GM12865 (cell line): ENCODE data around the gene FBXO36.

Experiments
- DNase-seq: peaks from one replicate; pipeline ENCODE4 v3.0.0; 2010; ENCODE audit warnings: low read depth
- H3K4me3 ChIP-seq: 2 replicates; pipeline ENCODE4 v1.5.1; 2011; ENCODE audit warnings: mild to moderate bottlenecking, low read depth, low read length, control low read depth
- CTCF ChIP-seq: IDR thresholded peaks from 2 replicates; pipeline ENCODE4 v1.5.1; 2011; ENCODE audit warnings: low read length, control low read depth, low read depth, inconsistent platforms; ENCODE audit not compliant: insufficient read depth; ENCODE audit errors: missing control alignments

Gene FBXO36

GRCh38 chr2:230016844-230017243, 94.5 kb downstream of the FBXO36 start:
- no peak for DNase-seq
- no peak for TF ChIP-seq CTCF
- H3K4me3 ChIP-seq: no peak overlapping the region

- no peak overlapping the region for H3K4me3 ChIP-seq
- no peak for DNase-seq
- no peak for TF ChIP-seq CTCF
Observed at GRCh38 chr2:230018153-230018552, 95.8 kb downstream of the FBXO36 start.

GRCh38 chr2:230019742-230020141, 97.4 kb downstream of the FBXO36 start:
- H3K4me3 ChIP-seq: no peak overlapping the region
- no peak for TF ChIP-seq CTCF
- DNase-seq: no peak

- H3K4me3 ChIP-seq: no peak overlapping the region
- TF ChIP-seq CTCF: no peak
- DNase-seq: no peak
Observed at GRCh38 chr2:230023313-230023712, 101.0 kb downstream of the FBXO36 start.

- TF ChIP-seq CTCF: no peak
- no peak overlapping the region for H3K4me3 ChIP-seq
- DNase-seq: no peak
Observed at GRCh38 chr2:230042195-230042594, 119.9 kb downstream of the FBXO36 start.

GRCh38 chr2:230043025-230043424, 120.7 kb downstream of the FBXO36 start:
- no peak overlapping the region for H3K4me3 ChIP-seq
- no peak for TF ChIP-seq CTCF
- no peak for DNase-seq

- TF ChIP-seq CTCF: no peak
- H3K4me3 ChIP-seq: no peak overlapping the region
- DNase-seq: no peak
Observed at GRCh38 chr2:230043461-230043860, 121.2 kb downstream of the FBXO36 start.
